Measurements from ENCODE around the gene TREML4. TPM values are rescaled to one million over a fixed set of nuclear protein-coding genes. Genes with fewer than 3 reads are reported as not detected.

The TREML4 gene
- polyA plus RNA-seq, 1 experiment: not detected

GRCh38 chr6:41197234-41197633 is 30.9 kb upstream of the TREML4 start:
- no peak for TF ChIP-seq CTCF (IDR thresholded peaks at IDR 0.05; ENCODE audit: low read depth, low read length)
- Histone ChIP-seq H3K4me3 (ENCODE audit: low read depth, low read length) (no peak overlapping the region), H3K27ac (ENCODE audit: low read depth, low read length) (no peak overlapping the region), H3K27me3 (ENCODE audit: control insufficient read depth, insufficient read depth, low read length) (no peaks in the 10 kb centered on the region), H3K9me3 (ENCODE audit: control insufficient read depth, insufficient read depth, low read length) (no peaks in the 10 kb centered on the region; the same call in 1 of the 2 replicates)
- ChIA-PET CTCF (interaction anchor here (0.5 to 1.1 kb wide), 3 partner anchors 14 to 484 kb away, joined by 3 to 9 read pairs (median 7); no protein-coding TSS in a partner anchor), POLR2A (no interaction called here)
- DNase-seq (ENCODE audit: low read depth, low spot score): no peak

- H3K27ac ChIP-seq (ENCODE audit: low read depth, low read length): no peak overlapping the region
- no peak for DNase-seq (ENCODE audit: low read depth, low spot score)
- H3K27me3 ChIP-seq (ENCODE audit: control insufficient read depth, insufficient read depth, low read length): no peaks in the 10 kb centered on the region
- no peak overlapping the region for H3K4me3 ChIP-seq (ENCODE audit: low read depth, low read length)
- no peak for TF ChIP-seq CTCF (IDR thresholded peaks at IDR 0.05; ENCODE audit: low read depth, low read length)
- H3K9me3 ChIP-seq (ENCODE audit: control insufficient read depth, insufficient read depth, low read length): no peaks in the 10 kb centered on the region; the same call in 1 of the 2 replicates
- ChIA-PET POLR2A (no interaction called here), CTCF (interaction anchor here (1.4 kb wide), 1 partner anchor 17 kb away, joined by 5 read pairs; no protein-coding TSS in a partner anchor)
Measured at GRCh38 chr6:41199552-41200246, 28.4 kb upstream of the TREML4 start.

- CTCF ChIA-PET: interaction anchor here (1.4 kb wide), 1 partner anchor 18 kb away, joined by 5 read pairs; no protein-coding TSS in a partner anchor
- Histone ChIP-seq H3K27me3 (ENCODE audit: control insufficient read depth, insufficient read depth, low read length) (no peaks in the 10 kb centered on the region), H3K4me3 (ENCODE audit: low read depth, low read length) (no peak overlapping the region), H3K27ac (ENCODE audit: low read depth, low read length) (no peak overlapping the region), H3K9me3 (ENCODE audit: control insufficient read depth, insufficient read depth, low read length) (no peaks in the 10 kb centered on the region; the same call in 1 of the 2 replicates)
- POLR2A ChIA-PET: no interaction called here
- no peak for DNase-seq (ENCODE audit: low read depth, low spot score)
- no peak for TF ChIP-seq CTCF (IDR thresholded peaks at IDR 0.05; ENCODE audit: low read depth, low read length)
Measured at GRCh38 chr6:41200296-41200900, 27.8 kb upstream of the TREML4 start.

- no peak for TF ChIP-seq CTCF (IDR thresholded peaks at IDR 0.05; ENCODE audit: low read depth, low read length)
- ChIA-PET CTCF (interaction anchor here (1.4 kb wide), 1 partner anchor 19 kb away, joined by 5 read pairs; no protein-coding TSS in a partner anchor), POLR2A (no interaction called here)
Measured at GRCh38 chr6:41200901-41201763, 27.0 kb upstream of the TREML4 start, which contains the start of gene TREML2. TSS of gene TREML2 (minus strand) at chr6:41201149. CDS start at chr6:41201008, 141 bp downstream.

More at GRCh38 chr6:41200901-41201763, 27.0 kb upstream of the TREML4 start, which contains the start of gene TREML2:
- Histone ChIP-seq H3K27ac (ENCODE audit: low read depth, low read length) (no peak within 1 kb of the TSS), H3K9me3 (ENCODE audit: control insufficient read depth, insufficient read depth, low read length) (no peaks in the 10 kb centered on the region; the same call in 1 of the 2 replicates), H3K27me3 (ENCODE audit: control insufficient read depth, insufficient read depth, low read length) (no peaks in the 10 kb centered on the region), H3K4me3 (ENCODE audit: low read depth, low read length) (no peak within 1 kb of the TSS)
- DNase-seq (ENCODE audit: low read depth, low spot score): no peak
